GM23338 (cell line): ENCODE results near the gene NDUFS6. TPM values are rescaled to one million over a fixed set of nuclear protein-coding genes. Genes with fewer than 3 reads are reported as not detected.

Experiments
- ATAC-seq: fragments of 200-7000 bp; cut with Tn5 transposase; 3 replicates; pipeline ENCODE4 v1.9.1; 2020
- DNase-seq: peaks from one replicate; pipeline ENCODE4 v3.0.0-alpha.2; 2015; ENCODE audit warnings: low spot score
- H2AFZ ChIP-seq: fragments of 200-600 bp; sonication (generic); 2 replicates; pipeline ENCODE4 v1.8.0; 2016; ENCODE audit warnings: antibody characterized with exemption, mild to moderate bottlenecking, moderate library complexity
- H3F3A ChIP-seq: fragments of 200-600 bp; sonication (generic); replicated peaks from 2 replicates; pipeline ENCODE4 v1.8.0; 2017; ENCODE audit warnings: antibody characterized with exemption, mixed run types, low read depth
- H3K27ac ChIP-seq: fragments of 200-600 bp; sonication (generic); 2 replicates; pipeline ENCODE4 v1.6.1; 2016; ENCODE audit warnings: low read depth
- H3K27me3 ChIP-seq: fragments of 200-600 bp; sonication (generic); 2 replicates; pipeline ENCODE4 v1.8.0; 2016; ENCODE audit warnings: mild to moderate bottlenecking, mixed run types, moderate library complexity; ENCODE audit not compliant: insufficient read depth
- H3K36me3 ChIP-seq: fragments of 200-600 bp; sonication (generic); 2 replicates; pipeline ENCODE4 v1.8.0; 2016; ENCODE audit warnings: mild to moderate bottlenecking; ENCODE audit not compliant: insufficient read depth
- H3K4me1 ChIP-seq: fragments of 200-600 bp; sonication (generic); 2 replicates; pipeline ENCODE4 v1.8.0; 2016; ENCODE audit warnings: mild to moderate bottlenecking, moderate library complexity; ENCODE audit not compliant: insufficient read depth
- H3K4me2 ChIP-seq: fragments of 200-600 bp; sonication (generic); 2 replicates; pipeline ENCODE4 v1.7.1; 2017; ENCODE audit warnings: mixed run types
- H3K4me3 ChIP-seq: fragments of 200-600 bp; sonication (generic); 2 replicates; pipeline ENCODE4 v1.6.1; 2016; ENCODE audit warnings: mixed run types
- H3K79me2 ChIP-seq: fragments of 200-600 bp; sonication (generic); replicated peaks from 2 replicates; pipeline ENCODE4 v1.8.0; 2017; ENCODE audit warnings: mild to moderate bottlenecking; ENCODE audit not compliant: insufficient read depth
- H3K9me2 ChIP-seq: fragments of 200-600 bp; sonication (generic); 2 replicates; pipeline ENCODE4 v1.8.0; 2017; ENCODE audit not compliant: insufficient read depth
- H4K20me1 ChIP-seq: fragments of 200-600 bp; sonication (generic); replicated peaks from 2 replicates; pipeline ENCODE4 v1.8.0; 2017; ENCODE audit warnings: mild to moderate bottlenecking; ENCODE audit not compliant: insufficient read depth
- H3K27ac Mint-ChIP-seq: 2 replicates; pipeline ENCODE4 v1.8.0; 2020; ENCODE audit warnings: inconsistent platforms, mild to moderate bottlenecking, moderate library complexity, mixed read lengths
- H3K27me3 Mint-ChIP-seq: 3 replicates; pipeline ENCODE4 v1.8.0; 2022; ENCODE audit warnings: low read depth, mild to moderate bottlenecking, moderate library complexity, mixed read lengths, inconsistent platforms; ENCODE audit not compliant: insufficient read depth, poor library complexity
- H3K36me3 Mint-ChIP-seq: 3 replicates; pipeline ENCODE4 v1.8.0; 2021; ENCODE audit warnings: low read depth, mild to moderate bottlenecking, inconsistent platforms, moderate library complexity, mixed read lengths
- H3K4me1 Mint-ChIP-seq: 3 replicates; pipeline ENCODE4 v1.8.0; 2020; ENCODE audit warnings: mild to moderate bottlenecking, inconsistent platforms, mixed read lengths
- H3K4me3 Mint-ChIP-seq: 3 replicates; pipeline ENCODE4 v1.8.0; 2021; ENCODE audit warnings: moderate library complexity, mild to moderate bottlenecking, inconsistent platforms, mixed read lengths
- H3K9me3 Mint-ChIP-seq: 3 replicates; pipeline ENCODE4 v1.8.0; 2020; ENCODE audit warnings: moderate library complexity, mild to moderate bottlenecking, inconsistent platforms, mixed read lengths
- CREB1 ChIP-seq: fragments of 250-450 bp; sonication (Bioruptor Pico); IDR thresholded peaks from 2 replicates; pipeline ENCODE4 v1.5.0; 2020; ENCODE audit warnings: low read depth, mild to moderate bottlenecking, moderate library complexity
- EZH2 ChIP-seq: fragments of 200-600 bp; sonication (generic); IDR thresholded peaks from one replicate; pipeline ENCODE4 v1.8.0; 2017; ENCODE audit warnings: antibody characterized with exemption, mild to moderate bottlenecking, low read depth; ENCODE audit not compliant: unreplicated experiment
- EZH2phosphoT487 ChIP-seq: fragments of 200-600 bp; sonication (generic); IDR thresholded peaks from one replicate; pipeline ENCODE4 v1.8.1; 2018; ENCODE audit warnings: antibody characterized with exemption; ENCODE audit not compliant: unreplicated experiment
- JUNB ChIP-seq: IDR thresholded peaks from one replicate; pipeline ENCODE4 v1.6.1; 2016; ENCODE audit warnings: antibody characterized with exemption; ENCODE audit not compliant: unreplicated experiment
- NANOG ChIP-seq: IDR thresholded peaks from 2 replicates; pipeline ENCODE4 v1.6.1; 2016; ENCODE audit warnings: antibody characterized with exemption, borderline replicate concordance
- POLR2AphosphoS5 ChIP-seq: IDR thresholded peaks from 2 replicates; pipeline ENCODE4 v1.6.1; 2016; ENCODE audit warnings: antibody characterized with exemption, low read depth
- STAT1 ChIP-seq: IDR thresholded peaks from one replicate; pipeline ENCODE4 v1.6.1; 2016; ENCODE audit warnings: antibody characterized with exemption; ENCODE audit not compliant: unreplicated experiment
- ZNF114 ChIP-seq: fragments of 250-450 bp; sonication (Bioruptor Pico); IDR thresholded peaks from 2 replicates; pipeline ENCODE4 v1.5.0; 2020; ENCODE audit warnings: mild to moderate bottlenecking, moderate library complexity
- ZNF331 ChIP-seq: fragments of 250-450 bp; sonication (Bioruptor Pico); IDR thresholded peaks from 2 replicates; pipeline ENCODE4 v1.5.0; 2020; ENCODE audit warnings: low read depth, mild to moderate bottlenecking, moderate library complexity
- long read RNA-seq: library from polyadenylated mRNA; unstranded; transcript quantifications from one replicate; pipeline ENCODE4 v2.0.0, GENCODE V29; 2020; ENCODE audit not compliant: unreplicated experiment
- polyA plus RNA-seq: library from polyadenylated mRNA; unstranded; fragments of >200 nt; fragmentation: Nextera tagmentation; extraction: Ambion mirVana; gene quantifications from 2 replicates; pipeline ENCODE4 v1.2.1, GENCODE V29; 2016
- total RNA-seq: library from RNA; depleted of rRNA; stranded (reverse); fragments of >200 nt; shearing (Covaris generic); gene quantifications from 2 replicates; pipeline ENCODE4 v1.2.3, GENCODE V29; 2014; rRNA removed
- TF ChIP-seq, protein P1 (sequence below): IDR thresholded peaks from one replicate; pipeline ENCODE4 v1.6.1; 2018; ENCODE audit warnings: antibody characterized with exemption; ENCODE audit not compliant: unreplicated experiment
- TF ChIP-seq, protein P2 (sequence below): fragments of 250-450 bp; sonication (Bioruptor Pico); IDR thresholded peaks from 2 replicates; pipeline ENCODE4 v1.5.0; 2020; ENCODE audit warnings: mild to moderate bottlenecking, moderate library complexity
- TF ChIP-seq, protein P3 (sequence below): IDR thresholded peaks from 2 replicates; pipeline ENCODE4 v1.6.1; 2016; ENCODE audit warnings: antibody characterized with exemption
- TF ChIP-seq, protein P4 (sequence below), 2 experiments: fragments of 200-600 bp in 1 of 2; sonication (generic) in 1 of 2; conservative IDR thresholded peaks; 2 replicates each; pipeline versions ENCODE4 v1.5.1 to v1.6.1; 2016 to 2017; ENCODE audit warnings: antibody characterized with exemption in 2 of 2, low read depth in 2 of 2, mild to moderate bottlenecking in 2 of 2, moderate library complexity in 1 of 2

Gene NDUFS6
- total RNA-seq = 82.1 and 94.8 TPM in 2 replicates
- 279 and 289 TPM in 2 replicates for polyA plus RNA-seq
- long read RNA-seq, transcript NDUFS6-201 (4 exons, 1,082 nt) = major isoform, 107 of 112 reads
- long read RNA-seq, partial matches to known transcripts = 0 of 112 reads
- long read RNA-seq, other reads (novel, unspliced or antisense) = 5 of 112 reads

DNA sequence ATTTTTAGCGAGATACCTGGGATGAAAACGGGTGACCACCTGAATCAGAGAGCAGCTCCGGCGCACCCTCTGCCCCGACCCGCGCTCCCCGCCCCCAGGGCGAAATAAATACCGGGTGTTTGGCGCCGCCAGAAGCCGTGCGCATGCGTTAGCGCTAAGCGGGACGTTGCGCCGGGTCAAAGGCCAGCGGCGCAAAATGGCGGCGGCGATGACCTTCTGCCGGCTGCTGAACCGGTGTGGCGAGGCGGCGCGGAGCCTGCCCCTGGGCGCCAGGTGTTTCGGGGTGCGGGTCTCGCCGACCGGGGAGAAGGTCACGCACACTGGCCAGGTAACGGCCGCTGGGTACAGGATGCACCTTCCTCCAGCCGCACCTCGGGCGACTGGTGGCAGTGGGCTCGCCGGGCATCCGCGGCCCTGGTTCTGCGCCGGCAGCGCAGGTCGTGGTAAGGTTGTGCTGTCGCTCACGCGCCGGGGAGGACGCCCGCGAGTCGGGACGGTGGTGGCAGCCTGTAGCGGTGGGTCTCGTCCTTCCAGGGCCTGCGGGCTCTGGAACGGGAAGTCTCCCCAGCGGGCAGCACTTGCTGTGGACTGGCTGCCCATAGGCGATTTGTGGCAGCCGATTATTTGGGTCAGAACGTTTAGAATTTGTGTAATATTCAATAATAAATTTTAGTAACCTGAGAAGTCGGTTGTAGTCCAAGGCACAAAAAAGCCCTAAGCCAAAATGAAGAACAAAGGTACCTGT, at the start of gene NDUFS6:
TSS of gene NDUFS6 (plus strand) at position 186 of the 745 bp plus-strand sequence. CDS start at position 197, 11 bp downstream.
- peak within 1 kb of the TSS; percentile 98 for H3K4me2 ChIP-seq
- H3K27ac ChIP-seq = peak within 1 kb of the TSS; percentile 89
- TF ChIP-seq, protein P1, sequence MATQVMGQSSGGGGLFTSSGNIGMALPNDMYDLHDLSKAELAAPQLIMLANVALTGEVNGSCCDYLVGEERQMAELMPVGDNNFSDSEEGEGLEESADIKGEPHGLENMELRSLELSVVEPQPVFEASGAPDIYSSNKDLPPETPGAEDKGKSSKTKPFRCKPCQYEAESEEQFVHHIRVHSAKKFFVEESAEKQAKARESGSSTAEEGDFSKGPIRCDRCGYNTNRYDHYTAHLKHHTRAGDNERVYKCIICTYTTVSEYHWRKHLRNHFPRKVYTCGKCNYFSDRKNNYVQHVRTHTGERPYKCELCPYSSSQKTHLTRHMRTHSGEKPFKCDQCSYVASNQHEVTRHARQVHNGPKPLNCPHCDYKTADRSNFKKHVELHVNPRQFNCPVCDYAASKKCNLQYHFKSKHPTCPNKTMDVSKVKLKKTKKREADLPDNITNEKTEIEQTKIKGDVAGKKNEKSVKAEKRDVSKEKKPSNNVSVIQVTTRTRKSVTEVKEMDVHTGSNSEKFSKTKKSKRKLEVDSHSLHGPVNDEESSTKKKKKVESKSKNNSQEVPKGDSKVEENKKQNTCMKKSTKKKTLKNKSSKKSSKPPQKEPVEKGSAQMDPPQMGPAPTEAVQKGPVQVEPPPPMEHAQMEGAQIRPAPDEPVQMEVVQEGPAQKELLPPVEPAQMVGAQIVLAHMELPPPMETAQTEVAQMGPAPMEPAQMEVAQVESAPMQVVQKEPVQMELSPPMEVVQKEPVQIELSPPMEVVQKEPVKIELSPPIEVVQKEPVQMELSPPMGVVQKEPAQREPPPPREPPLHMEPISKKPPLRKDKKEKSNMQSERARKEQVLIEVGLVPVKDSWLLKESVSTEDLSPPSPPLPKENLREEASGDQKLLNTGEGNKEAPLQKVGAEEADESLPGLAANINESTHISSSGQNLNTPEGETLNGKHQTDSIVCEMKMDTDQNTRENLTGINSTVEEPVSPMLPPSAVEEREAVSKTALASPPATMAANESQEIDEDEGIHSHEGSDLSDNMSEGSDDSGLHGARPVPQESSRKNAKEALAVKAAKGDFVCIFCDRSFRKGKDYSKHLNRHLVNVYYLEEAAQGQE = no peak
- TF ChIP-seq EZH2phosphoT487 (no peak), NANOG (no peak), ZNF114 (CRISPR knock-in tag) (no peak), ZNF331 (CRISPR knock-in tag) (no peak), POLR2AphosphoS5 (peak; percentile 87), EZH2 (no peak), STAT1 (no peak), JUNB (no peak), CREB1 (CRISPR knock-in tag) (peak; percentile 31; the same call in 1 of the 2 replicates)
- TF ChIP-seq, protein P2, sequence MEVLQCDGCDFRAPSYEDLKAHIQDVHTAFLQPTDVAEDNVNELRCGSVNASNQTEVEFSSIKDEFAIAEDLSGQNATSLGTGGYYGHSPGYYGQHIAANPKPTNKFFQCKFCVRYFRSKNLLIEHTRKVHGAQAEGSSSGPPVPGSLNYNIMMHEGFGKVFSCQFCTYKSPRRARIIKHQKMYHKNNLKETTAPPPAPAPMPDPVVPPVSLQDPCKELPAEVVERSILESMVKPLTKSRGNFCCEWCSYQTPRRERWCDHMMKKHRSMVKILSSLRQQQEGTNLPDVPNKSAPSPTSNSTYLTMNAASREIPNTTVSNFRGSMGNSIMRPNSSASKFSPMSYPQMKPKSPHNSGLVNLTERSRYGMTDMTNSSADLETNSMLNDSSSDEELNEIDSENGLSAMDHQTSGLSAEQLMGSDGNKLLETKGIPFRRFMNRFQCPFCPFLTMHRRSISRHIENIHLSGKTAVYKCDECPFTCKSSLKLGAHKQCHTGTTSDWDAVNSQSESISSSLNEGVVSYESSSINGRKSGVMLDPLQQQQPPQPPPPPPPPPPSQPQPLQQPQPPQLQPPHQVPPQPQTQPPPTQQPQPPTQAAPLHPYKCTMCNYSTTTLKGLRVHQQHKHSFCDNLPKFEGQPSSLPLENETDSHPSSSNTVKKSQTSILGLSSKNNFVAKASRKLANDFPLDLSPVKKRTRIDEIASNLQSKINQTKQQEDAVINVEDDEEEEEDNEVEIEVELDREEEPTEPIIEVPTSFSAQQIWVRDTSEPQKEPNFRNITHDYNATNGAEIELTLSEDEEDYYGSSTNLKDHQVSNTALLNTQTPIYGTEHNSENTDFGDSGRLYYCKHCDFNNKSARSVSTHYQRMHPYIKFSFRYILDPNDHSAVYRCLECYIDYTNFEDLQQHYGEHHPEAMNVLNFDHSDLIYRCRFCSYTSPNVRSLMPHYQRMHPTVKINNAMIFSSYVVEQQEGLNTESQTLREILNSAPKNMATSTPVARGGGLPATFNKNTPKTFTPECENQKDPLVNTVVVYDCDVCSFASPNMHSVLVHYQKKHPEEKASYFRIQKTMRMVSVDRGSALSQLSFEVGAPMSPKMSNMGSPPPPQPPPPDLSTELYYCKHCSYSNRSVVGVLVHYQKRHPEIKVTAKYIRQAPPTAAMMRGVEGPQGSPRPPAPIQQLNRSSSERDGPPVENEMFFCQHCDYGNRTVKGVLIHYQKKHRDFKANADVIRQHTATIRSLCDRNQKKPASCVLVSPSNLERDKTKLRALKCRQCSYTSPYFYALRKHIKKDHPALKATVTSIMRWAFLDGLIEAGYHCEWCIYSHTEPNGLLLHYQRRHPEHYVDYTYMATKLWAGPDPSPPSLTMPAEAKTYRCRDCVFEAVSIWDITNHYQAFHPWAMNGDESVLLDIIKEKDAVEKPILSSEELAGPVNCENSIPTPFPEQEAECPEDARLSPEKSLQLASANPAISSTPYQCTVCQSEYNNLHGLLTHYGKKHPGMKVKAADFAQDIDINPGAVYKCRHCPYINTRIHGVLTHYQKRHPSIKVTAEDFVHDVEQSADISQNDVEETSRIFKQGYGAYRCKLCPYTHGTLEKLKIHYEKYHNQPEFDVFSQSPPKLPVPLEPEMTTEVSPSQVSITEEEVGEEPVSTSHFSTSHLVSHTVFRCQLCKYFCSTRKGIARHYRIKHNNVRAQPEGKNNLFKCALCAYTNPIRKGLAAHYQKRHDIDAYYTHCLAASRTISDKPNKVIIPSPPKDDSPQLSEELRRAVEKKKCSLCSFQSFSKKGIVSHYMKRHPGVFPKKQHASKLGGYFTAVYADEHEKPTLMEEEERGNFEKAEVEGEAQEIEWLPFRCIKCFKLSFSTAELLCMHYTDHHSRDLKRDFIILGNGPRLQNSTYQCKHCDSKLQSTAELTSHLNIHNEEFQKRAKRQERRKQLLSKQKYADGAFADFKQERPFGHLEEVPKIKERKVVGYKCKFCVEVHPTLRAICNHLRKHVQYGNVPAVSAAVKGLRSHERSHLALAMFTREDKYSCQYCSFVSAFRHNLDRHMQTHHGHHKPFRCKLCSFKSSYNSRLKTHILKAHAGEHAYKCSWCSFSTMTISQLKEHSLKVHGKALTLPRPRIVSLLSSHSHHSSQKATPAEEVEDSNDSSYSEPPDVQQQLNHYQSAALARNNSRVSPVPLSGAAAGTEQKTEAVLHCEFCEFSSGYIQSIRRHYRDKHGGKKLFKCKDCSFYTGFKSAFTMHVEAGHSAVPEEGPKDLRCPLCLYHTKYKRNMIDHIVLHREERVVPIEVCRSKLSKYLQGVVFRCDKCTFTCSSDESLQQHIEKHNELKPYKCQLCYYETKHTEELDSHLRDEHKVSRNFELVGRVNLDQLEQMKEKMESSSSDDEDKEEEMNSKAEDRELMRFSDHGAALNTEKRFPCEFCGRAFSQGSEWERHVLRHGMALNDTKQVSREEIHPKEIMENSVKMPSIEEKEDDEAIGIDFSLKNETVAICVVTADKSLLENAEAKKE (CRISPR knock-in tag) = no peak
- TF ChIP-seq, protein P3, sequence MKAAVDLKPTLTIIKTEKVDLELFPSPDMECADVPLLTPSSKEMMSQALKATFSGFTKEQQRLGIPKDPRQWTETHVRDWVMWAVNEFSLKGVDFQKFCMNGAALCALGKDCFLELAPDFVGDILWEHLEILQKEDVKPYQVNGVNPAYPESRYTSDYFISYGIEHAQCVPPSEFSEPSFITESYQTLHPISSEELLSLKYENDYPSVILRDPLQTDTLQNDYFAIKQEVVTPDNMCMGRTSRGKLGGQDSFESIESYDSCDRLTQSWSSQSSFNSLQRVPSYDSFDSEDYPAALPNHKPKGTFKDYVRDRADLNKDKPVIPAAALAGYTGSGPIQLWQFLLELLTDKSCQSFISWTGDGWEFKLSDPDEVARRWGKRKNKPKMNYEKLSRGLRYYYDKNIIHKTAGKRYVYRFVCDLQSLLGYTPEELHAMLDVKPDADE = peak; percentile 5; the same call in 1 of the 2 replicates
- TF ChIP-seq, protein P4, sequence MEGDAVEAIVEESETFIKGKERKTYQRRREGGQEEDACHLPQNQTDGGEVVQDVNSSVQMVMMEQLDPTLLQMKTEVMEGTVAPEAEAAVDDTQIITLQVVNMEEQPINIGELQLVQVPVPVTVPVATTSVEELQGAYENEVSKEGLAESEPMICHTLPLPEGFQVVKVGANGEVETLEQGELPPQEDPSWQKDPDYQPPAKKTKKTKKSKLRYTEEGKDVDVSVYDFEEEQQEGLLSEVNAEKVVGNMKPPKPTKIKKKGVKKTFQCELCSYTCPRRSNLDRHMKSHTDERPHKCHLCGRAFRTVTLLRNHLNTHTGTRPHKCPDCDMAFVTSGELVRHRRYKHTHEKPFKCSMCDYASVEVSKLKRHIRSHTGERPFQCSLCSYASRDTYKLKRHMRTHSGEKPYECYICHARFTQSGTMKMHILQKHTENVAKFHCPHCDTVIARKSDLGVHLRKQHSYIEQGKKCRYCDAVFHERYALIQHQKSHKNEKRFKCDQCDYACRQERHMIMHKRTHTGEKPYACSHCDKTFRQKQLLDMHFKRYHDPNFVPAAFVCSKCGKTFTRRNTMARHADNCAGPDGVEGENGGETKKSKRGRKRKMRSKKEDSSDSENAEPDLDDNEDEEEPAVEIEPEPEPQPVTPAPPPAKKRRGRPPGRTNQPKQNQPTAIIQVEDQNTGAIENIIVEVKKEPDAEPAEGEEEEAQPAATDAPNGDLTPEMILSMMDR (conservative IDR thresholded peaks at IDR 0.05; ENCODE audit: low read depth in 2 of 2) = no peak
- H3F3A ChIP-seq = no peaks in the 10 kb centered on the region
- peaks cover 13% of the 10 kb centered on the region for H4K20me1 ChIP-seq
- H3K79me2 ChIP-seq = peaks cover 69% of the 10 kb centered on the region
- Mint-ChIP-seq H3K9me3 (no peaks in the 10 kb centered on the region), H3K4me3 (peak within 1 kb of the TSS; percentile 98), H3K4me1 (peaks cover 18% of the 10 kb centered on the region), H3K27ac (peak within 1 kb of the TSS; percentile 99), H3K36me3 (peaks cover 71% of the 10 kb centered on the region), H3K27me3 (peaks cover 9% of the 10 kb centered on the region)
- no peaks in the 10 kb centered on the region for H3K9me2 ChIP-seq
- peak within 1 kb of the TSS; percentile 78 for H3K4me3 ChIP-seq
- H3K36me3 ChIP-seq = peaks cover 31% of the 10 kb centered on the region
- H3K4me1 ChIP-seq = peaks cover 7% of the 10 kb centered on the region
- H2AFZ ChIP-seq = peak within 1 kb of the TSS; percentile 57
- ATAC-seq (peak; percentile 47), DNase-seq (peak; percentile 80)
- H3K27me3 ChIP-seq = no peaks in the 10 kb centered on the region
